Measurements from ENCODE around the gene KIAA1958.

The KIAA1958 gene

DNA sequence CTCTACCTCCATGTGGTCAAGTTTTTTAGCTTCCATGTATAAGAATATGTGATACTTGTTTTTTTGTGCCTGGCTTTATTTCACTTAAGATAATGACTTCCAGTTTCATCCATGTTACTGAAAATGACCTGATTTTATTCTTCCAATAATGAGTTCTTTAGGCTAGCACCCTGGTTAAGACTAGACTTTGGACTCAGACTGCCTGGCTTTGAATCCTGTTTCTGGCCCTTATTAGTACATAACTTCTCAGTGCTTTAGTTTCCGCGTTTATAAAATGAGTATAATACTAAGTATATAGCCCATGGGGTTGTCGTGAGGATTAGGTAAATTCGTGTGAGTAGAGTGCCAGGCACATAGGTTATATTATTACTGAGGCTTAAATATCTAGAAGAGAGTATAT, 18.5 kb downstream of the KIAA1958 start:
- TF ChIP-seq POLR2AphosphoS5 (IDR thresholded peaks at IDR 0.05; ENCODE audit: low read depth): no peak
- no peak for TF ChIP-seq GABPA (IDR thresholded peaks at IDR 0.05; ENCODE audit: low read depth)
- no peak for TF ChIP-seq REST (IDR thresholded peaks at IDR 0.05; ENCODE audit: insufficient replicate concordance, low read depth)
- TF ChIP-seq SPI1 (IDR thresholded peaks at IDR 0.05; ENCODE audit: borderline replicate concordance, low read depth): no peak
- TF ChIP-seq, protein P1, sequence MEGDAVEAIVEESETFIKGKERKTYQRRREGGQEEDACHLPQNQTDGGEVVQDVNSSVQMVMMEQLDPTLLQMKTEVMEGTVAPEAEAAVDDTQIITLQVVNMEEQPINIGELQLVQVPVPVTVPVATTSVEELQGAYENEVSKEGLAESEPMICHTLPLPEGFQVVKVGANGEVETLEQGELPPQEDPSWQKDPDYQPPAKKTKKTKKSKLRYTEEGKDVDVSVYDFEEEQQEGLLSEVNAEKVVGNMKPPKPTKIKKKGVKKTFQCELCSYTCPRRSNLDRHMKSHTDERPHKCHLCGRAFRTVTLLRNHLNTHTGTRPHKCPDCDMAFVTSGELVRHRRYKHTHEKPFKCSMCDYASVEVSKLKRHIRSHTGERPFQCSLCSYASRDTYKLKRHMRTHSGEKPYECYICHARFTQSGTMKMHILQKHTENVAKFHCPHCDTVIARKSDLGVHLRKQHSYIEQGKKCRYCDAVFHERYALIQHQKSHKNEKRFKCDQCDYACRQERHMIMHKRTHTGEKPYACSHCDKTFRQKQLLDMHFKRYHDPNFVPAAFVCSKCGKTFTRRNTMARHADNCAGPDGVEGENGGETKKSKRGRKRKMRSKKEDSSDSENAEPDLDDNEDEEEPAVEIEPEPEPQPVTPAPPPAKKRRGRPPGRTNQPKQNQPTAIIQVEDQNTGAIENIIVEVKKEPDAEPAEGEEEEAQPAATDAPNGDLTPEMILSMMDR (IDR thresholded peaks at IDR 0.05; ENCODE audit: insufficient read depth, low read length): no peak
- no peak overlapping the region for H3K27ac ChIP-seq (replicated peaks)
- H3K27me3 ChIP-seq (ENCODE audit: insufficient read depth, poor library complexity, severe bottlenecking): no peaks in the 10 kb centered on the region

DNA sequence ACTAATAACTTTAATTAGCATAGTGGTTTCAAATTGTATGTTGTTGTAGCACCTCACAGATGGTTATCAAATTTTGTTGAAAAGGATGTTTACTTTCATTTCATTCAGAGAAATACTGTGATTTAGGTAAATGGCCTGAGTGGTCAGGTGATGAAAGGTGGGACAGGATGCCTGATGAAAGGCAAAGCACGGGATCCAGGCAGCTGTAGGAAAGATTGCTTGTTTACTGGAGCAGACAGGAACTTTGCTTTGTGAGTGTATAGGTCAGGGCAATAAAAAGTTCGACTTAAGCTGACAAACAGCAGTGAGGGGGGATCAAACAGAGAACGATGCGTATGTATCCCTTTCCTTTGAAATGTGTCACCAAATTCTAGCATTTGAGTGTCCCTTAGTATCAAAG, 19.0 kb downstream of the KIAA1958 start:
- Histone ChIP-seq H3K4me3 (replicated peaks; ENCODE audit: insufficient read depth, low read length) (no peak overlapping the region), H3K27me3 (ENCODE audit: insufficient read depth, poor library complexity, severe bottlenecking) (no peaks in the 10 kb centered on the region), H3K27ac (replicated peaks) (no peak overlapping the region)
- TF ChIP-seq SPI1 (IDR thresholded peaks at IDR 0.05; ENCODE audit: borderline replicate concordance, low read depth) (no peak), GABPA (IDR thresholded peaks at IDR 0.05; ENCODE audit: low read depth) (no peak)
- TF ChIP-seq, protein P1 (IDR thresholded peaks at IDR 0.05; ENCODE audit: insufficient read depth, low read length): no peak
- DNase-seq (ENCODE audit: low read depth in 1 of 2, low spot score in 1 of 2): no peak

More for the DNA sequence above, 18.5 kb downstream of the KIAA1958 start:
- DNase-seq (ENCODE audit: low read depth in 1 of 2, low spot score in 1 of 2): no peak
- no peak overlapping the region for H3K4me3 ChIP-seq (replicated peaks; ENCODE audit: insufficient read depth, low read length)

GRCh38 chr9:112506571-112506970, 19.9 kb downstream of the KIAA1958 start:
- Histone ChIP-seq H3K27me3 (ENCODE audit: insufficient read depth, poor library complexity, severe bottlenecking) (no peaks in the 10 kb centered on the region), H3K27ac (replicated peaks) (no peak overlapping the region), H3K4me3 (replicated peaks; ENCODE audit: insufficient read depth, low read length) (no peak overlapping the region)
- TF ChIP-seq SPI1 (IDR thresholded peaks at IDR 0.05; ENCODE audit: borderline replicate concordance, low read depth) (no peak), GABPA (IDR thresholded peaks at IDR 0.05; ENCODE audit: low read depth) (no peak), POLR2AphosphoS5 (IDR thresholded peaks at IDR 0.05; ENCODE audit: low read depth) (no peak), REST (IDR thresholded peaks at IDR 0.05; ENCODE audit: insufficient replicate concordance, low read depth) (no peak)
- TF ChIP-seq, protein P1 (IDR thresholded peaks at IDR 0.05; ENCODE audit: insufficient read depth, low read length): no peak
- no peak for DNase-seq (ENCODE audit: low read depth in 1 of 2, low spot score in 1 of 2)

GRCh38 chr9:112507001-112507680, 20.5 kb downstream of the KIAA1958 start:
- Histone ChIP-seq H3K4me3 (replicated peaks; ENCODE audit: insufficient read depth, low read length) (no peak overlapping the region), H3K27ac (replicated peaks) (no peak overlapping the region), H3K27me3 (ENCODE audit: insufficient read depth, poor library complexity, severe bottlenecking) (no peaks in the 10 kb centered on the region)
- no peak for DNase-seq (ENCODE audit: low read depth in 1 of 2, low spot score in 1 of 2)
- no peak for TF ChIP-seq REST (IDR thresholded peaks at IDR 0.05; ENCODE audit: insufficient replicate concordance, low read depth)
- TF ChIP-seq POLR2AphosphoS5 (IDR thresholded peaks at IDR 0.05; ENCODE audit: low read depth): no peak
- TF ChIP-seq GABPA (IDR thresholded peaks at IDR 0.05; ENCODE audit: low read depth): no peak
- TF ChIP-seq, protein P1 (IDR thresholded peaks at IDR 0.05; ENCODE audit: insufficient read depth, low read length): no peak
- TF ChIP-seq SPI1 (IDR thresholded peaks at IDR 0.05; ENCODE audit: borderline replicate concordance, low read depth): no peak

All from HL-60 (cell line).